WTC11 (cell line): ENCODE data around the gene GGCT. TPM values are rescaled to one million over a fixed set of nuclear protein-coding genes. Genes with fewer than 3 reads are reported as not detected.

ENCODE experiments used
- ATAC-seq: fragments of 200-7000 bp; cut with Tn5 transposase; 2 replicates; pipeline ENCODE4 v1.10.0; 2021; ENCODE audit warnings: mild to moderate bottlenecking, moderate library complexity
- CTCF ChIA-PET: fragments of 300-600 bp; sonication (Branson Sonifier 250); formaldehyde crosslinking; loops from one replicate; lab custom pipeline; 2021; ENCODE audit warnings: antibody characterized with exemption; lab: Charles Lee
- POLR2A ChIA-PET: fragments of 350-600 bp; sonication (Branson Sonifier 250); formaldehyde crosslinking; loops from one replicate; lab custom pipeline; 2021; ENCODE audit warnings: antibody characterized with exemption; lab: Charles Lee
- DNase-seq: peaks from one replicate; pipeline ENCODE4 v3.0.0; 2021; ENCODE audit warnings: low spot score
- H3K27ac Mint-ChIP-seq: 2 replicates; pipeline ENCODE4 v1.8.0; 2021; ENCODE audit warnings: mixed read lengths
- H3K27me3 Mint-ChIP-seq: 2 replicates; pipeline ENCODE4 v1.8.0; 2021; ENCODE audit warnings: low read depth, mild to moderate bottlenecking, moderate library complexity, mixed read lengths
- H3K36me3 Mint-ChIP-seq: 2 replicates; pipeline ENCODE4 v1.8.0; 2021; ENCODE audit warnings: mixed read lengths
- H3K4me1 Mint-ChIP-seq: 2 replicates; pipeline ENCODE4 v1.8.0; 2022; ENCODE audit warnings: mixed read lengths
- H3K4me3 Mint-ChIP-seq: 2 replicates; pipeline ENCODE4 v1.8.0; 2021; ENCODE audit warnings: mild to moderate bottlenecking, moderate library complexity, mixed read lengths
- H3K9me3 Mint-ChIP-seq: 2 replicates; pipeline ENCODE4 v1.8.0; 2021; ENCODE audit warnings: mixed read lengths
- AR ChIP-seq: fragments of 250-450 bp; sonication (Bioruptor Pico); IDR thresholded peaks from 2 replicates; pipeline ENCODE4 v1.9.0; 2021; ENCODE audit warnings: mild to moderate bottlenecking
- E2F4 ChIP-seq: sonication (generic); formaldehyde crosslinking; IDR thresholded peaks from 2 replicates; pipeline ENCODE4 v1.8.1; 2022; ENCODE audit warnings: low read depth, mild to moderate bottlenecking, moderate library complexity, missing genetic modification reagents, borderline replicate concordance
- FOXK1 ChIP-seq: sonication (generic); formaldehyde crosslinking; IDR thresholded peaks from 2 replicates; pipeline ENCODE4 v1.8.0; 2022; ENCODE audit warnings: mild to moderate bottlenecking, moderate library complexity, missing genetic modification reagents
- GABPB1 ChIP-seq: sonication (generic); formaldehyde crosslinking; IDR thresholded peaks from 2 replicates; pipeline ENCODE4 v1.8.1; 2023; ENCODE audit warnings: mild to moderate bottlenecking, missing genetic modification reagents
- HMGXB4 ChIP-seq: sonication (generic); formaldehyde crosslinking; IDR thresholded peaks from 2 replicates; pipeline ENCODE4 v1.8.1; 2023; ENCODE audit warnings: mild to moderate bottlenecking, moderate library complexity, missing genetic modification reagents
- IRF1 ChIP-seq: sonication (generic); formaldehyde crosslinking; IDR thresholded peaks from 2 replicates; pipeline ENCODE4 v1.8.0; 2023; ENCODE audit warnings: missing genetic modification reagents
- KAT7 ChIP-seq: sonication (generic); formaldehyde crosslinking; IDR thresholded peaks from 2 replicates; pipeline ENCODE4 v1.8.1; 2023; ENCODE audit warnings: missing genetic modification reagents, mild to moderate bottlenecking, borderline replicate concordance
- MAX ChIP-seq: sonication (generic); formaldehyde crosslinking; IDR thresholded peaks from 2 replicates; pipeline ENCODE4 v1.8.0; 2022; ENCODE audit warnings: mild to moderate bottlenecking, missing genetic modification reagents
- NFATC4 ChIP-seq: fragments of 250-450 bp; sonication (Bioruptor Pico); IDR thresholded peaks from 2 replicates; pipeline ENCODE4 v1.9.0; 2021; ENCODE audit warnings: mild to moderate bottlenecking
- NR1H2 ChIP-seq: sonication (generic); formaldehyde crosslinking; IDR thresholded peaks from 2 replicates; pipeline ENCODE4 v1.9.0; 2021; ENCODE audit warnings: mild to moderate bottlenecking, moderate library complexity, missing genetic modification reagents
- PRDM15 ChIP-seq: sonication (generic); formaldehyde crosslinking; IDR thresholded peaks from 2 replicates; pipeline ENCODE4 v1.8.0; 2022; ENCODE audit warnings: missing genetic modification reagents
- PRRX2 ChIP-seq: fragments of 250-450 bp; sonication (Bioruptor Pico); IDR thresholded peaks from 2 replicates; pipeline ENCODE4 v1.8.0; 2021; ENCODE audit warnings: mild to moderate bottlenecking
- SMAD4 ChIP-seq: sonication (generic); formaldehyde crosslinking; IDR thresholded peaks from 2 replicates; pipeline ENCODE4 v1.8.0; 2022; ENCODE audit warnings: mild to moderate bottlenecking, missing genetic modification reagents
- ZNF219 ChIP-seq: sonication (generic); formaldehyde crosslinking; IDR thresholded peaks from 2 replicates; pipeline ENCODE4 v1.8.0; 2023; ENCODE audit warnings: missing genetic modification reagents, mild to moderate bottlenecking, borderline replicate concordance
- ZNF416 ChIP-seq: fragments of 250-450 bp; sonication (Bioruptor Pico); IDR thresholded peaks from 2 replicates; pipeline ENCODE4 v1.9.0; 2021; ENCODE audit warnings: mild to moderate bottlenecking, inconsistent platforms
- total RNA-seq: library from RNA; stranded (reverse); gene quantifications from 3 replicates; pipeline ENCODE4 v1.2.3, GENCODE V29; 2021
- TF ChIP-seq, protein P1 (sequence below): sonication (generic); formaldehyde crosslinking; IDR thresholded peaks from 2 replicates; pipeline ENCODE4 v1.8.0; 2023; ENCODE audit warnings: mild to moderate bottlenecking, missing genetic modification reagents
- TF ChIP-seq, protein P2 (sequence below): sonication (generic); formaldehyde crosslinking; IDR thresholded peaks from 2 replicates; pipeline ENCODE4 v1.8.1; 2023; ENCODE audit warnings: mild to moderate bottlenecking, missing genetic modification reagents, moderate library complexity

GGCT gene
- total RNA-seq, 1 experiment from 2014 or later: 95.4 TPM

DNA sequence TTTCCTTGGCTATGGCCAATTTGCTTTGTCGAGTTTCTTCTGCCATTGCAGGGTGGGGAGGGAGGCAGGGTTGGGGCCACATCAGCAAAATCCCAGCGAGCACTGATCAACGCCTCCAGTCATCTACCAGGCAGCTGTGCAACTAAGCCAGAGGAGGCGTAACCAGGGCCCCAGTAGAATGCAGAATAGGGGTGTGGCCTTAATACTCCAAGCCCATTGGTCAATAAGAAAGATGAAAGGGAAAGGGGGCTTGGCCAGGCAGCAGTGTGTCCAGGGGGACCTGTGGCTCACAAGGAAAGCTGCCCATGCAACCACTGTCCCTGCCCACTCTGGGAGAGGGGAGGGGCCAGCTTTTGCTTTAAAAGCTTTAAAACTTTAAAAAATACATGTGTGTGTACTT is 21.5 kb upstream of the GGCT start:
- CTCF ChIA-PET: interaction anchor here (1.7 kb wide), 1 partner anchor 38 kb away, joined by 5 read pairs; no protein-coding TSS in a partner anchor
- Mint-ChIP-seq H3K27me3 (peaks cover 12% of the 10 kb centered on the region; the same call in 1 of the 2 replicates), H3K9me3 (no peaks in the 10 kb centered on the region), H3K27ac (no peak overlapping the region), H3K36me3 (no peaks in the 10 kb centered on the region), H3K4me3 (no peak overlapping the region), H3K4me1 (peaks cover 7% of the 10 kb centered on the region)
- DNase-seq (no peak), ATAC-seq (no peak)
- POLR2A ChIA-PET: no interaction called here
- no peak for TF ChIP-seq HMGXB4 (CRISPR knock-in tag)
- TF ChIP-seq, protein P1, sequence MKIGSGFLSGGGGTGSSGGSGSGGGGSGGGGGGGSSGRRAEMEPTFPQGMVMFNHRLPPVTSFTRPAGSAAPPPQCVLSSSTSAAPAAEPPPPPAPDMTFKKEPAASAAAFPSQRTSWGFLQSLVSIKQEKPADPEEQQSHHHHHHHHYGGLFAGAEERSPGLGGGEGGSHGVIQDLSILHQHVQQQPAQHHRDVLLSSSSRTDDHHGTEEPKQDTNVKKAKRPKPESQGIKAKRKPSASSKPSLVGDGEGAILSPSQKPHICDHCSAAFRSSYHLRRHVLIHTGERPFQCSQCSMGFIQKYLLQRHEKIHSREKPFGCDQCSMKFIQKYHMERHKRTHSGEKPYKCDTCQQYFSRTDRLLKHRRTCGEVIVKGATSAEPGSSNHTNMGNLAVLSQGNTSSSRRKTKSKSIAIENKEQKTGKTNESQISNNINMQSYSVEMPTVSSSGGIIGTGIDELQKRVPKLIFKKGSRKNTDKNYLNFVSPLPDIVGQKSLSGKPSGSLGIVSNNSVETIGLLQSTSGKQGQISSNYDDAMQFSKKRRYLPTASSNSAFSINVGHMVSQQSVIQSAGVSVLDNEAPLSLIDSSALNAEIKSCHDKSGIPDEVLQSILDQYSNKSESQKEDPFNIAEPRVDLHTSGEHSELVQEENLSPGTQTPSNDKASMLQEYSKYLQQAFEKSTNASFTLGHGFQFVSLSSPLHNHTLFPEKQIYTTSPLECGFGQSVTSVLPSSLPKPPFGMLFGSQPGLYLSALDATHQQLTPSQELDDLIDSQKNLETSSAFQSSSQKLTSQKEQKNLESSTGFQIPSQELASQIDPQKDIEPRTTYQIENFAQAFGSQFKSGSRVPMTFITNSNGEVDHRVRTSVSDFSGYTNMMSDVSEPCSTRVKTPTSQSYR (CRISPR knock-in tag): no peak
- no peak for TF ChIP-seq NFATC4 (CRISPR knock-in tag)
- no peak for TF ChIP-seq PRRX2 (CRISPR knock-in tag)
- no peak for TF ChIP-seq IRF1 (CRISPR knock-in tag)
- no peak for TF ChIP-seq GABPB1 (CRISPR knock-in tag)
- no peak for TF ChIP-seq ZNF219
- no peak for TF ChIP-seq NR1H2 (CRISPR knock-in tag)
- TF ChIP-seq, protein P2, sequence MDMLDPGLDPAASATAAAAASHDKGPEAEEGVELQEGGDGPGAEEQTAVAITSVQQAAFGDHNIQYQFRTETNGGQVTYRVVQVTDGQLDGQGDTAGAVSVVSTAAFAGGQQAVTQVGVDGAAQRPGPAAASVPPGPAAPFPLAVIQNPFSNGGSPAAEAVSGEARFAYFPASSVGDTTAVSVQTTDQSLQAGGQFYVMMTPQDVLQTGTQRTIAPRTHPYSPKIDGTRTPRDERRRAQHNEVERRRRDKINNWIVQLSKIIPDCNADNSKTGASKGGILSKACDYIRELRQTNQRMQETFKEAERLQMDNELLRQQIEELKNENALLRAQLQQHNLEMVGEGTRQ (CRISPR knock-in tag): no peak
- no peak for TF ChIP-seq E2F4 (CRISPR knock-in tag)
- no peak for TF ChIP-seq KAT7 (CRISPR knock-in tag)

DNA sequence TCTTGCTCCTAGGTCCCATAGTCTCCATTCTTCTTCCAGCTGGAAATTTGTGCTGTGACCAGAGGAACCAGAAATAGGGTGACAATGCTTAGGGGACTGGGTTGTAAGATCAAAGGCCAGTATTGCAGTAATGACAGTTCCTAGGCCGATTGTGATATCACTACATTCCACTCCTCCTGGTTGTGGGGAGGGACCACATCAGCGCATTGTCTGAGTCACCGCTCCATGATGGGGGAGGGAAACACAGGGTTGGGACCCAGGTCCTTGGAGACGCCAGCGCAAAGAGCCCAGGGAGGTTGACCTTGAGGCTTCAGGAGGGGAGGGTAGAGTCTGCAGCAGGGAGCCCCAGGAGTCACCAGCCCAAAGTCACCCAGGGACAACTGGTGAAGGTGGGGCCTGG is 20.8 kb upstream of the GGCT start:
- Mint-ChIP-seq H3K4me1 (peaks cover 10% of the 10 kb centered on the region), H3K27ac (no peak overlapping the region), H3K36me3 (no peaks in the 10 kb centered on the region), H3K9me3 (no peaks in the 10 kb centered on the region), H3K4me3 (no peak overlapping the region), H3K27me3 (peaks cover 12% of the 10 kb centered on the region; the same call in 1 of the 2 replicates)
- DNase-seq: no peak
- TF ChIP-seq ZNF416 (CRISPR knock-in tag): no peak
- CTCF ChIA-PET: interaction anchor here (1.7 kb wide), 1 partner anchor 39 kb away, joined by 5 read pairs; no protein-coding TSS in a partner anchor
- no peak for ATAC-seq
- POLR2A ChIA-PET: no interaction called here

DNA sequence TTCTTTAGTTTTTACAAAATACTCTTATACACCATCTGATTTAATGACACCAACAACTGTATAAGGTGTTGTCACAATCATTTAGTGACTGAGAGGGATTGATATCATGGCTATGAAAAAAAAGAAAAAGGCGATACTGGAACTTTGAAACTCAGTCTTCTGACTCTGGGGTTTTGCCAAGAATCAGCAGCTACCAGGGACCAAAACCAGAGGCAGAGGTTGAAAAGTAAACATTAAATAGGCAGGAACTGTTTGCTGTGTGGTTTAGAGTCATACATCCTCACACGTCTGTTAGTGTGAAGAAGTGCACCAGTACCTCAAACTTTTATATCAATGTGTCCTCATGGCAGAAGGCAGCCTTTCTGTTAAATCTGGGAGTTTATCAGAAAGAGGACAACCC is 19.9 kb upstream of the GGCT start:
- Mint-ChIP-seq H3K9me3 (no peaks in the 10 kb centered on the region), H3K36me3 (no peaks in the 10 kb centered on the region), H3K4me1 (peaks cover 11% of the 10 kb centered on the region), H3K27me3 (peaks cover 12% of the 10 kb centered on the region; the same call in 1 of the 2 replicates), H3K4me3 (no peak overlapping the region), H3K27ac (no peak overlapping the region)
- DNase-seq: no peak
- ChIA-PET POLR2A (no interaction called here), CTCF (no interaction called here)
- no peak for ATAC-seq
- no peak for TF ChIP-seq FOXK1 (CRISPR knock-in tag)
- no peak for TF ChIP-seq MAX (CRISPR knock-in tag)
- no peak for TF ChIP-seq PRDM15 (CRISPR knock-in tag)
- TF ChIP-seq ZNF219: no peak
- no peak for TF ChIP-seq AR
- no peak for TF ChIP-seq PRRX2 (CRISPR knock-in tag)
- no peak for TF ChIP-seq SMAD4
